ENCODE measurements around the gene PANK4.

- TF ChIP-seq CTCF (conservative IDR thresholded peaks at IDR 0.05): no peak
- TF ChIP-seq EZH2 (IDR thresholded peaks at IDR 0.05; ENCODE audit: low read depth): no peak
These were observed 32.0 kb upstream of the PANK4 start for GRCh38 chr1:2558420-2558819.
